K562 (cell line): ENCODE results near the gene MALAT1. TPM values are rescaled to one million over a fixed set of nuclear protein-coding genes. Genes with fewer than 3 reads are reported as not detected.
A peak's percentile ranks its signal among the peaks of the same experiment; 100 is the strongest.

Experiments
- ELF4 ChIP-seq: fragments of 450-650 bp; formaldehyde crosslinking; IDR thresholded peaks from 2 replicates; pipeline ENCODE4 v1.4.0; 2022; ENCODE audit warnings: missing genetic modification characterization
- POLR2H ChIP-seq: IDR thresholded peaks from 2 replicates; pipeline ENCODE4 v1.6.1; 2016; ENCODE audit warnings: missing genetic modification characterization, low read depth, mild to moderate bottlenecking, control low read depth, missing compliant biosample characterization, moderate library complexity
- TEAD1 ChIP-seq, 2 experiments: fragments of 450-650 bp in 1 of 2; sonication (generic) in 1 of 2; formaldehyde crosslinking; IDR thresholded peaks; 2 replicates each; pipeline versions ENCODE4 v1.4.0 to v1.8.0; 2020 to 2022; ENCODE audit warnings: mild to moderate bottlenecking in 2 of 2, missing genetic modification reagents in 1 of 2
- TFAM ChIP-seq: fragments of 250-450 bp; sonication (Bioruptor Pico); conservative IDR thresholded peaks from 2 replicates; pipeline ENCODE4 v1.5.0; 2021; ENCODE audit warnings: mild to moderate bottlenecking, moderate library complexity
- polyA plus RNA-seq, 8 experiments: library from polyadenylated mRNA; depleted of rRNA in 4 of 8; stranded (reverse) in 5 of 8; unstranded in 3 of 8; fragments of >200 nt; fragmentation: Nextera tagmentation in 2 of 8; fragmentation: Illumina TruSeq in 1 of 8; extraction: Ambion mirVana in 2 of 8; extraction: Trizol in 1 of 8; gene quantifications; 2 replicates each; pipeline versions ENCODE4 v1.2.1 to v1.2.3, GENCODE V29; 2011 to 2014; ENCODE audit warnings: inconsistent platforms in 1 of 8, missing spikeins in 1 of 8
- total RNA-seq, 7 experiments: library from RNA; depleted of rRNA in 6 of 7; stranded (reverse); fragments of >200 nt in 6 of 7; fragmentation: Illumina TruSeq in 2 of 7; extraction: Trizol in 2 of 7; gene quantifications; 2 replicates each; pipeline versions ENCODE4 v1.2.1 to v1.2.3, GENCODE V29; 2011 to 2021; ENCODE audit warnings: low replicate concordance in 1 of 7
- TF ChIP-seq, protein P1 (sequence below): fragments of 450-650 bp; formaldehyde crosslinking; IDR thresholded peaks from 2 replicates; pipeline ENCODE4 v1.4.0; 2020; ENCODE audit warnings: mild to moderate bottlenecking
- TF ChIP-seq, protein P2 (sequence below): sonication (generic); formaldehyde crosslinking; IDR thresholded peaks from 2 replicates; pipeline ENCODE4 v1.4.0; 2020; ENCODE audit warnings: mild to moderate bottlenecking, missing genetic modification reagents
- TF ChIP-seq, protein P3 (sequence below): sonication (generic); formaldehyde crosslinking; IDR thresholded peaks from 2 replicates; pipeline ENCODE4 v1.8.0; 2022; ENCODE audit warnings: mild to moderate bottlenecking, missing genetic modification reagents
- TF ChIP-seq, protein P4 (sequence below): IDR thresholded peaks from 2 replicates; pipeline ENCODE4 v1.6.1; 2014; ENCODE audit warnings: antibody characterized with exemption

The MALAT1 gene
- total and polyA plus RNA-seq, 9 of the 15 experiments (the other 6 are each of a cell fraction or from before 2014, with no cell fraction given), result 363 to 8,715 (median 2,351) TPM

DNA sequence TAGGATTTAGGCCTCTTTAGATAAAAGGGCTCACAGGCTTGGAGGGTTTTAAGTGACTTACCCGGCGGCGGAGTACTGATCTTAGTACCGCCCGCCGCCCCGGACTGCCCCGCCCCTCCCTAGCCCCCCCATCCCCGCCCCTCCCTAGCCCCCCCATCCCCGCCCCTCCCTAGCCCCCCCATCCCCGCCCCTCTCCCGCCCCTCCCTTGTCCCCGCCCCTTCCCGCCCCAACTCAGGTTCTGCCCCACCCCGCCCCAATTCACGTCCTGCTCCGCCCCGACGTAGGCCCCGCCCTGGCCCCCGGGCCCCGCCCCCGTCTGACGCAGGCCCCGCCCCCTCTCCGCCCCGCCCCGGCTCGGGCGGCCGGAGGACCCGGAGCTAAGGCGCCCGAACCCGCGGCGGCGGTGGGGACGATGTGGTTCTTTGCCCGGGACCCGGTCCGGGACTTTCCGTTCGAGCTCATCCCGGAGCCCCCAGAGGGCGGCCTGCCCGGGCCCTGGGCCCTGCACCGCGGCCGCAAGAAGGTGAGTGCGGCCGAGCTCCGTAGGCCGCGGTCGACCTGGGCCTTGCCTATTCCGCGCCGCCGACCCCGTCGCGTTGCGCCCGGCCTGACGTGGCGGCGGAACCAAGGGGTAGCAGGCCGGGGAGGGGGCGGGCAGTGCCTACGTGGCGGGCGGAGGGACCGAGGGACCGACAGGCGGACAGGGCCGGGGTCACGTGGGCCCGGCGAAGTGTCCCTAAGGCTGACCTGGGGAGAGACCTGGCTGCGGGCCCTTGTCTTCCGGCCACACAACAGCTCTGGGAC, 26.1 kb downstream of the MALAT1 start, which contains the start of gene SCYL1 (continued):
- TF ChIP-seq, protein P1, sequence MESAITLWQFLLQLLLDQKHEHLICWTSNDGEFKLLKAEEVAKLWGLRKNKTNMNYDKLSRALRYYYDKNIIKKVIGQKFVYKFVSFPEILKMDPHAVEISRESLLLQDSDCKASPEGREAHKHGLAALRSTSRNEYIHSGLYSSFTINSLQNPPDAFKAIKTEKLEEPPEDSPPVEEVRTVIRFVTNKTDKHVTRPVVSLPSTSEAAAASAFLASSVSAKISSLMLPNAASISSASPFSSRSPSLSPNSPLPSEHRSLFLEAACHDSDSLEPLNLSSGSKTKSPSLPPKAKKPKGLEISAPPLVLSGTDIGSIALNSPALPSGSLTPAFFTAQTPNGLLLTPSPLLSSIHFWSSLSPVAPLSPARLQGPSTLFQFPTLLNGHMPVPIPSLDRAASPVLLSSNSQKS (CRISPR knock-in tag), result no peak
- TF ChIP-seq, protein P2, sequence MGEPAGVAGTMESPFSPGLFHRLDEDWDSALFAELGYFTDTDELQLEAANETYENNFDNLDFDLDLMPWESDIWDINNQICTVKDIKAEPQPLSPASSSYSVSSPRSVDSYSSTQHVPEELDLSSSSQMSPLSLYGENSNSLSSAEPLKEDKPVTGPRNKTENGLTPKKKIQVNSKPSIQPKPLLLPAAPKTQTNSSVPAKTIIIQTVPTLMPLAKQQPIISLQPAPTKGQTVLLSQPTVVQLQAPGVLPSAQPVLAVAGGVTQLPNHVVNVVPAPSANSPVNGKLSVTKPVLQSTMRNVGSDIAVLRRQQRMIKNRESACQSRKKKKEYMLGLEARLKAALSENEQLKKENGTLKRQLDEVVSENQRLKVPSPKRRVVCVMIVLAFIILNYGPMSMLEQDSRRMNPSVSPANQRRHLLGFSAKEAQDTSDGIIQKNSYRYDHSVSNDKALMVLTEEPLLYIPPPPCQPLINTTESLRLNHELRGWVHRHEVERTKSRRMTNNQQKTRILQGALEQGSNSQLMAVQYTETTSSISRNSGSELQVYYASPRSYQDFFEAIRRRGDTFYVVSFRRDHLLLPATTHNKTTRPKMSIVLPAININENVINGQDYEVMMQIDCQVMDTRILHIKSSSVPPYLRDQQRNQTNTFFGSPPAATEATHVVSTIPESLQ (CRISPR knock-in tag), result no peak
- TF ChIP-seq TFAM (CRISPR knock-in tag) (no peak), TEAD1 (CRISPR knock-in tag; IDR thresholded peaks at IDR 0.05) (no peak), ELF4 (CRISPR knock-in tag) (no peak), POLR2H (tag) (no peak)
- TF ChIP-seq, protein P3, sequence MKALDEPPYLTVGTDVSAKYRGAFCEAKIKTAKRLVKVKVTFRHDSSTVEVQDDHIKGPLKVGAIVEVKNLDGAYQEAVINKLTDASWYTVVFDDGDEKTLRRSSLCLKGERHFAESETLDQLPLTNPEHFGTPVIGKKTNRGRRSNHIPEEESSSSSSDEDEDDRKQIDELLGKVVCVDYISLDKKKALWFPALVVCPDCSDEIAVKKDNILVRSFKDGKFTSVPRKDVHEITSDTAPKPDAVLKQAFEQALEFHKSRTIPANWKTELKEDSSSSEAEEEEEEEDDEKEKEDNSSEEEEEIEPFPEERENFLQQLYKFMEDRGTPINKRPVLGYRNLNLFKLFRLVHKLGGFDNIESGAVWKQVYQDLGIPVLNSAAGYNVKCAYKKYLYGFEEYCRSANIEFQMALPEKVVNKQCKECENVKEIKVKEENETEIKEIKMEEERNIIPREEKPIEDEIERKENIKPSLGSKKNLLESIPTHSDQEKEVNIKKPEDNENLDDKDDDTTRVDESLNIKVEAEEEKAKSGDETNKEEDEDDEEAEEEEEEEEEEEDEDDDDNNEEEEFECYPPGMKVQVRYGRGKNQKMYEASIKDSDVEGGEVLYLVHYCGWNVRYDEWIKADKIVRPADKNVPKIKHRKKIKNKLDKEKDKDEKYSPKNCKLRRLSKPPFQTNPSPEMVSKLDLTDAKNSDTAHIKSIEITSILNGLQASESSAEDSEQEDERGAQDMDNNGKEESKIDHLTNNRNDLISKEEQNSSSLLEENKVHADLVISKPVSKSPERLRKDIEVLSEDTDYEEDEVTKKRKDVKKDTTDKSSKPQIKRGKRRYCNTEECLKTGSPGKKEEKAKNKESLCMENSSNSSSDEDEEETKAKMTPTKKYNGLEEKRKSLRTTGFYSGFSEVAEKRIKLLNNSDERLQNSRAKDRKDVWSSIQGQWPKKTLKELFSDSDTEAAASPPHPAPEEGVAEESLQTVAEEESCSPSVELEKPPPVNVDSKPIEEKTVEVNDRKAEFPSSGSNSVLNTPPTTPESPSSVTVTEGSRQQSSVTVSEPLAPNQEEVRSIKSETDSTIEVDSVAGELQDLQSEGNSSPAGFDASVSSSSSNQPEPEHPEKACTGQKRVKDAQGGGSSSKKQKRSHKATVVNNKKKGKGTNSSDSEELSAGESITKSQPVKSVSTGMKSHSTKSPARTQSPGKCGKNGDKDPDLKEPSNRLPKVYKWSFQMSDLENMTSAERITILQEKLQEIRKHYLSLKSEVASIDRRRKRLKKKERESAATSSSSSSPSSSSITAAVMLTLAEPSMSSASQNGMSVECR (CRISPR knock-in tag), result peak; percentile 79
- TF ChIP-seq, protein P4, sequence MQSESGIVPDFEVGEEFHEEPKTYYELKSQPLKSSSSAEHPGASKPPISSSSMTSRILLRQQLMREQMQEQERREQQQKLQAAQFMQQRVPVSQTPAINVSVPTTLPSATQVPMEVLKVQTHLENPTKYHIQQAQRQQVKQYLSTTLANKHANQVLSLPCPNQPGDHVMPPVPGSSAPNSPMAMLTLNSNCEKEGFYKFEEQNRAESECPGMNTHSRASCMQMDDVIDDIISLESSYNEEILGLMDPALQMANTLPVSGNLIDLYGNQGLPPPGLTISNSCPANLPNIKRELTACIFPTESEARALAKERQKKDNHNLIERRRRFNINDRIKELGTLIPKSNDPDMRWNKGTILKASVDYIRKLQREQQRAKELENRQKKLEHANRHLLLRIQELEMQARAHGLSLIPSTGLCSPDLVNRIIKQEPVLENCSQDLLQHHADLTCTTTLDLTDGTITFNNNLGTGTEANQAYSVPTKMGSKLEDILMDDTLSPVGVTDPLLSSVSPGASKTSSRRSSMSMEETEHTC, result no peak
